ENCODE data around the gene SORCS2.

The SORCS2 gene

DNA sequence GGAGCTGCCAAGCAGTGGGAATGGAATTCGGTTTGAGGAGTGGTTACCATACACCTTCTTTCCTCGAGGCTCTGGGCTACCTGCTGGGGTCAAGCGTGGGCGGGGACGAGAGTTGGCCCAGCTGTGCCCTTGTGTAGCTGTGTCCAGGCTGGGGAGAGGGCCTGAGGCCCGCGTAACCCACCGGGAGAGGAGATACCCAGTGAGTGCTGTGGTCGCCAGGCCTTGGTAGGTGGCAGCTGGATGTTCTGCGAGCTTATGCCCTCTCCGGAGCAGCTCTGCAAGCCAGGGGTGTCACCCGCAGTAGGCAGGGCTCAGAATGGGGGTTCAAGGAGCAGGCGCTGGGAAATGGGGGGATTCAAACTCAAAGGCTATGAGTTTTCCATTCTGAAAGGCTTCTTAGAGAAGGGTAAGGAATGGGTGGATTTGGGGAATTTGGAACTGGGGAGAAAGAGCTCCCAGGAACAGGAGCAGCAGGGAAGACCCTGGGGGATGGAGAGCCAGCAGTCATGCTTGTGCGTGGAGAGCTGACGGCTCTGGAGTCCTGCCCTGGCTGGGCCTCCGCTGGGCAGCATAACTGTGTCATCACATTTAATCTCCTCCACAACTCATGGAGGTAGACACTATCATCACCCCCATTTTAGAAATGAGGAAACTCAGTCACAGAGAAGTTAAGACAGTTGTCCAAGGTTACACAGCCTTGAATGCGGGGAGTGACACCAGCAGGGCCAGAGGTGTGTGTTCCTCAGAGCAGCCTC, 117.5 kb downstream of the SORCS2 start:
- no peak for DNase-seq

DNA sequence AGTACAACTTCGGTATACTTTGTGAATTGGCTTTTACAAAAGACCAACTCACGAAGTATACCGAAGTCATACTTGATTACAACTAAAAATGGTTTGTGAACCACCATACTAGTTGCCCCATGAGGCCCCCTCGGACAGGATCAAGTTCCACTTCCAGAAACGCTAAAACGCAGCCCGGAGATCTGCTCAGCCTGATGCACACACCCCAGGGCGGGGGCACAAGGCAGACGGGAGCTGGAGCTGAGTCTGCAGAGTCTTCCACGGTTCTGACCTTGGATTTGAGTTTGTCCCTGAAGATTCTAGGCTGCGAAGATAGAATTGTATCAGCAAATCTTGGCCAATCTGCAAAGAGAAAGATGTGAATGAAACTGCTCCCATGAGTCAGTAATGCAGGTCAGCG, 118.1 kb downstream of the SORCS2 start:
- no peak for DNase-seq

DNA sequence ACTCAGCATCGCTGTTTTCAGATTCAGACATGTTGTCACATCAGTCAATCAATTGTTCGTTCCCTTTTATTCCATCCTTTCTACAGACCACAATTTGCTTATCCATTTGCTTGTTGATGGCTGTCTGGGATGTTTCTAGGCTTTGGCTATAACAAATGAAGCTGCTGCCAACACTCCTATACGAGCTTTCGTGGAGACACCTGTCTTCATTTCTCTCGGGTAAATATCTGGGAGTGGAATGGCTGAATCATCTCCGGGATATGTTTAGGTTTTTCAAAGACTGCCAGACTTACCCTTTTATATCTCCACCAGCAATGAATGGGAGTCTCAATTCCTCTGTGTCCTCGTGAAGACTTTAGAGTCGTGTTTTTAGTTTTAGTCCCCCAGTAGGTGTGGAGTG, 118.9 kb downstream of the SORCS2 start:
- DNase-seq, result no peak

DNA sequence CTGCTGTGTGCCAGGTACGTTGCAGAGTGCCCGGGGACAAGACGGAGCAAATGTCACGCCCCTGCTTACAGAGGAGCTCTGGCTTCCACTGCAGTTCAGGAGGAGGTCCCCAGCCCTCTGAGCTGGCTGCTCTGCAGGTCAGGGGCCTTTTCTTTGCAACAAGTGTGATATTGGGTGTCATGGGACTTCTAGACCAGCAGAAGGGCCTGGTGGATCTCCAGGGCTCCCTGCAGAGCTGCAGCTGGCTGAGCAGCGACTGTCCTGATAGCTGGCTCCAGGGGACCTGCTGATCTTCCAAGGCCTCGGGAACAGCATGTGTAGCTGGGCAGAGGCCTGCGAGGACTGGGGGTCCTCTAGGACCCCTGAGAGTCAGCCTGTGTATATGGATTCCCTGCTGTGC, 120.4 kb downstream of the SORCS2 start:
- DNase-seq, result no peak

DNA sequence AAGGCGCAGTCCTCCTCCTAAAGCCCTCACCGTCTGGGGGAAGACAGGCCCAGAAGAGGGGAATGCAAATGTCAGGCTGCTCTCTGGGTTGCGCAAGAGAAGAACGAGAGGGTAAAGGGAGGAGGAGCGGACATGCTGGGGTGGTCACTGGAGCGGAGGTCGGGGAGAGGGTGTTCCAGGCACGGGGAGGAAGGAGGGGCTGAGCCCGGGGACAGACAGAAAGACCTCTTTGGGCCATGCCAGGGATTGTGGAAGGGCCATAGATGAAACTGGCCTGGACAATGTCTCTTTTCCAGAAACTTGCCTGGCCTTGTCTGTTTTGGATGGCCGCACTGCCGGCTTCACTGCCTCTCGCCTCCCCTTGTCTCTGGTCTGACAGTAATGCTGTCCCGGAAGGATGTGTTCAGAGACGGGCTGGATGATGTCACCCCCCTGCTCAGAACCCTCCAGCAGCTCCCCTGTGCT, 121.0 kb downstream of the SORCS2 start:
- DNase-seq, result no peak

DNA sequence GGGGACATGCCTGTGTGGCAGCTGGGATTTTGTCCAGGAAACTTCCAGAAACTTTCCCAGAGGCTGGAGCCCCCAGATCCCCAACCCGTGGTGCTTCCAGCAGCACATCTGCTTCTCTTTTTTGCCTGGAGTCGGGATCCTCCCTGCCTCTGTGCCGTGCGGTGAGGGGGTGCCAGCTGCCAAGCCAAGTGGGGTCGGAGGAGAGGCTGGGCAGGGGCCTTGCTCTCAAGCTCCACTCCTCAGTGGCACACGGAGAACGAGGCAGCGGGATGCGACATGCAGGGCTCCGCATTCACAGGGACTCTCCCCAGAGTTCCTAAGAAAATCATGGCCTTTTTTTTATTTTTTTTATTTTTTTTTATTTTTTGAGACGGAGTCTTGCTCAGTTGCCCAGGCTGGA, 121.7 kb downstream of the SORCS2 start:
- DNase-seq, result no peak

DNA sequence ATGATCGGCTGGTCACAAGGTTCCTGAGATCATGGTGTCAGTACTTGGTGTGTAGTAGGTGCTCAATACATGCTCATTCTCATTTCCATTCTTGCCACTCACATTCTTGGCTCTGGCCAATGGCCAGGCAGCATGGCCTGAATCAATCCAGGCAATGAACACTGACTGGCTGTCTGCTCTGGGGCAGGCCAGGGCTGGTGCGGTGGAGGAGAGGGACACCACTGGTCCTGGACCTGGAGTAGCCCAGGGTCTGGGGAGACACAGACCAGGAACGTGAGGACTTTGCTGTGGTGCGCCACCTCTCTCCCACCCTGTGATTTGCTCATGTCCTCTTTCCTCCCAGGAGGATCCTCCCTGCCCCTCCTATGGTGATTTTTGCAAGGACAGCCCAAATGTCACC, 122.9 kb downstream of the SORCS2 start:
- no peak for DNase-seq

DNA sequence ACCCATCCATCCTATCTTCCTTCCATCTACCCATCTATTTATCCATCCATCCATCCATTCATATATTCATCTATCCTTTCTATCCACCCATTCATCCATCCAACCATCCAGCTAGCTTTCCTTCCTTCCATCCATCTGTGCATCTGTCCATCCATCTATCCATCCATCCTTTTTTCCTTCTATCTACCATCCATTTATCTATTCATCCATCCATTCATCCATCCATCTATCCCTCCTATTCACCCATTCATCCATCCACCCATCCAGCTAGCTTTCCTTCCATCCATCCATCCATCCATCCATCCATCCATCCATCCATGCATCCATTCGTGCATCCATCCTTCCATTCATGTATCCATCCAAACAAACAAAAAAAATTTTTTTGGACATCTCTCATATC, 123.6 kb downstream of the SORCS2 start:
- no peak for DNase-seq

DNA sequence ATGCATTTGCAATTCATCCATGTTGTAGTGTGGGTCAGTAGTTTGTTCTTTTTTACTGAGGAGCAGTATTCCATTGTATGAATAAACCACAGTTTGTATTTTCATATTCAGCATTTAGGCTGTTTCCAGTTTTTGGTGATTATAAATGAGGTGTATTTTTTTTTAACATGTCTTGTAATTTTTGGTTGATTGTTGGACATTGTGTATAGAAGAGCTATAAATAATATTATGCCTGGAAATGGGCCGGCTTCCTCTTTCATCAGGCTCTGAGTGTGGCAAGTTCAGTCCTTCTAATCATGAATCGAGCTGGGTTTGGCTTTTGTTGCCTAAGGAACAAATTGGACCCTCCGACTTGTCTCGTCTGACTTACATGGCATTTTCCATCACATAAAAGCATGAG, 126.7 kb downstream of the SORCS2 start:
- no peak for DNase-seq

DNA sequence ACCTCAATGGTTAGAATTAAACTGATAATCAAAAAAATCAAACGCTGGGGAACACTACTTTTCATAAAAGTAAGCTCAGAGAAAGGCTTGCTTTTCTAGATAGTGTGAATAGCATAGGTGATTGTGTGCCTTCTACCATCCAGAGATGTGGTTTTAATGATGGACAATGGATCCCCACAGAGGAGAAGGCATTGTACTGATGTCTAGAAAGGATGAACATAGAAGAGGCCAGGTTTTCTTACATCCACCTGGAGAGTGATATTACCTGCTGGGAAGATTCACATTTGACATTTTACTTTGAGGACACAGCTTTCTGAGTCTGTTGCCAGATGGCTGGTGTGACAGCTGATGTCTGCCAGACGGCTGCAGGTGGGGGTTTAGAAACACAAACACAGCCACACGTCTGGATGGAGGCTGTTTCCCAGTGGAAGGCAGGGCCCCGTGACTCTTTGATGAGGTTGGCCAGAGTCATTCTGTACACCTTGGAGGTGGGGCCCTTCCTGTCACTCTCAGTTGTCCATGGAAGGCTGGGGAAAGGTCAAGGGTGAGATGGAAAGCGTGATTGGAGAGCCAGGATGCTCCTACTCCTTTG, 128.0 kb downstream of the SORCS2 start:
- no peak for DNase-seq

DNA sequence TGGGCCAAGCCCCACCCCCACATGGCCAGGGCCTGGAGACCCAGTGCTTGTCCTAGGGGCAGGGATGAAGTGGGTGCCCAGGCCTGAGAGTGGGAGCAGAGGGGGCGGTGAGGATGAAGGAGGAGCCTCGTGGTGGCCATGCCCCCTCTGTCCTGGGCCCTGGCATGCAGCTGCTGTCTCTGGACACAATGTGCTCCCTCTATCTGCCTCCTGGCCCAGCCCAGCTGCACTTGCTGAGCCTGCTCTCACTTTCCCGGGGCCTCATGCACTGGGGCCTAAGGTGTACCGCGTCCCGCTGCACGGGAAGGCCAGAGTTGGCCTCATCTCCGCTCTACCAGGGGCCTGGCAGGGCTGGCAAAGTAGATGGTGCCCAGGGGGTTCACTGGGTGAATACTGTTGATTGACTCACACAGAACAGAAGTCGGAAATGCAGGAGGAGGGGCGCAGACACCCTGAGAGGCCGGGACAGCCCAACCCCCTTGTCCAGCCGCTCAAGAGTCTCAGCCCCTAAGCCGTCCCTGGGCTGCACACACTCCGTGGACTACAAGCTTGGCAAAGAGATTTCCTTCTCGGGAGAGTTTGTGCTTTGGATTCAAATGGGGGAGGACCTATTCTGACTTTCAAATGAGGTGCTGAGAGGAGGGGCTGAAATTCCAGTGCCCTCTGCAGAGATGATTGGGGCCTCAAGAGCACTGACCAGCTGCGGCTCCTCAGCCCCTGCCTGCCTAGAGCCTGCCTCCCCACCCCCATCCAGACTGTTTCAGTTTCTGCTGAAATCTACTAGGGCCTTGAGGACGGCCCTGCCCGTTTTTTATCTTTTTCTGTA, 130.0 kb downstream of the SORCS2 start:
- no peak for DNase-seq

DNA sequence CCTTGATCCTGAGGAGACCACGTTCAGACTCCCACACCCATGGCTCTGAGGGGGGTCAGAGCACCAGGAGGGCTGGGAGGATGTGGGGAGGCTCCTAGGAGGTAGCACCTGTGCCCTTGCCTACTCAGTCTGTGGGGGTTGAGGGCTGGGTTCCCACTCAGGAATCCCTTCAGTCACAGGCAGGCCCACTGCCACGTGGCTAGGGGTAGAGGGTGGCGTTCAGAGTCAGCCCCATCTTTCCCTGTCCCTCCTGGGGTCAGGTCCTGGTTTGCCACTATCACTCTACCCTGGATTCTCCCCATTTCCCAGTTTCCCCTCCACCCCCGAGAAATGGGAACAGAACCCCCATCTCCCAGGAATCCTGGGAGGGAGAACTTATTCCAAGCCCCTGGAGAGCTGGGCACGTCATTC, 131.1 kb downstream of the SORCS2 start:
- DNase-seq, result no peak

DNA sequence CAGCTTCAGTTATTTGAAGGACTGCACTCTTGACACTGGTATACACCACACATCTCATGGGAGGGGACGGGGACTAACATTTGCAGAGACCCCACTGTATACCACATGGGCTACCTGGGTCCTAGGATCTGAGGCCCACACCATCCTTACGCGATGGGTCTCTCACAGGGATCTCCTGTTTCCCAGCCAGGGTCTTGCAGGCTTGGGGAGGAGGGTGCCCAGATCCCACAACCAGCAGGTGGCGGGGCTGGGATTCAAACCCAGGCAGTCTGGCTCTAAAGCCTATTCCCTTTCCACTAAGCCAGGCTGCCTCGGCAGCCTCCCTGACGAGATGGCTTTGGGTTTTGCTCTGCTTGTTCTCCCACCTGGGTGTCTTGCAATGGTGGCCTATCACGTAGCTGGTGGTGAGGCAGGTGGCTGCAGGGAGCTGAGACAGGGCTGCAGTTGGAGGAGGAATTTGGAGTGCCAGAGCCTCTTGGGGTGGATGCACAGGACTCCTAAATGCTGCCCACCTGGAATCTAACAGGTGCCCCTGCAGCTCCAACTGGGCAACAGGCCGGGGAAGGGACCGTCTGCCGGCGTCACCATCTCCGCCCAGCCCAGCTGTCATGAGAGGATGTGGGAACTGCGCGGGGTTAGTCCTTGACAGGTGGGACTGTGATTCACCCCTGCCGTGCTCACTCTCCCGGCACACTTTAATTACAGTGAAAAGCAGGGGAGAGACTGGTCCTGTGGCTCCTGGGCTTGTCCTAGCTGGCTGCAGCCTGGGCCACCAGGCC, 131.7 kb downstream of the SORCS2 start:
- no peak for DNase-seq

DNA sequence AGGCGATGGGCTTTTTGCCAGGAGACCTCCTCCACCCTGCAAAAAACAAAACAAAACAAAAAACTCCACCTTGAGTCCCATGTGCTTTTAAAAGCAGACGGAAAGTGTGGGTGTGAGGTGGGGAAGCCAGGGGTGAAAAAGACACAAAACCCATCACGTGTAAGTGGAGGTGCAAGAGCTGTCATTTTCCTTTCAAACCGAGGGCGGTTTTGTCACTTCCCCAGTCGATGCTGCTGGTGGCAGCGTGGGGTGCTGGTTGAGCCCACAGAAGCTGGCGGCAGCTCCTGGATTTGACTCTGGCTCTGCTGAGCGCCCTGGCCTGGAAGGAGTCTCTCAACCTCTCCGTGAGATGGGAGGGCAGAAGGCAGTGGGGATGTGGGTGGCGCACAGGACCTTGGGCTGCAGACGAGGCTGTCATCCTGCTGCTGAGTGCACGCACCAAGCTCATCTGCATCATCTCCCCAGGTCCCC, 132.3 kb downstream of the SORCS2 start:
- no peak for DNase-seq

DNA sequence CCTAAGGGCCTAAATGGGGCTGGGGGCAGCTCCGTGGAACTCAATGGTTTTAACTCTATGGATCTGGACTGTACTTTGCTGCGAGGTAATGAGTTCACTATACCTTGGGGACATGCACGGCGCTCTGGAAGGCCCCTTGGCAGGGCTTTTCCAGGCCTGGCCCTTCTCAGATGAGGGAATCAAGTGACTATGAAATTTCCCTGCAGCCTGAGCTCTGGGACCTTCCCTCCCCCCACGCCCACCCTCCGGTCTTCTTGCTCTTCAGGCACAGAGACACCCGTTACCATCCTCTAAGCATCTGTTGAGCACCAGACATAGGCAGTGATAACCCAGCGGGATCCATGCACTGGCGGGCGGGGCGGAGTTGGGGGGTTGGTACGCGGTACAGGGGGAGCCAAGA, 133.2 kb downstream of the SORCS2 start:
- DNase-seq, result no peak

DNA sequence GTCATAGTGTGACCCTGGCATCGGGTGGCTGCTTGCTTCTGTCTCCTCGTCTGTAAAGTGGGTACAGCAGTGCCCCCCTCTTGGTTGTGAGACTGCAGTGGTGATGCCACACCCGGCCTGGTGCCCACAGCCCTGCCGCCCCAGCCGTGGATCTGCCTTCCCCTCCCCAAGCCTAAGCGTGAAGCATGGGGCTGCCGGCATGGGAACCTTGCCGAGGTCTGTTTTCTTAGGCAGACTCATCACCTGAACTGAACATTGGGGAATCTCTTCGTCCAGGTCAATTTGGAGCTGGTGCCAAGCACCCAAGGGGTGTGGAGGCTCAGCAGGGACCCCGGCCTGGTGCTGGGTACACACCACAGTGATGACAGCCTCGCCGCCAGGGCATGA, 134.0 kb downstream of the SORCS2 start:
- no peak for DNase-seq

DNA sequence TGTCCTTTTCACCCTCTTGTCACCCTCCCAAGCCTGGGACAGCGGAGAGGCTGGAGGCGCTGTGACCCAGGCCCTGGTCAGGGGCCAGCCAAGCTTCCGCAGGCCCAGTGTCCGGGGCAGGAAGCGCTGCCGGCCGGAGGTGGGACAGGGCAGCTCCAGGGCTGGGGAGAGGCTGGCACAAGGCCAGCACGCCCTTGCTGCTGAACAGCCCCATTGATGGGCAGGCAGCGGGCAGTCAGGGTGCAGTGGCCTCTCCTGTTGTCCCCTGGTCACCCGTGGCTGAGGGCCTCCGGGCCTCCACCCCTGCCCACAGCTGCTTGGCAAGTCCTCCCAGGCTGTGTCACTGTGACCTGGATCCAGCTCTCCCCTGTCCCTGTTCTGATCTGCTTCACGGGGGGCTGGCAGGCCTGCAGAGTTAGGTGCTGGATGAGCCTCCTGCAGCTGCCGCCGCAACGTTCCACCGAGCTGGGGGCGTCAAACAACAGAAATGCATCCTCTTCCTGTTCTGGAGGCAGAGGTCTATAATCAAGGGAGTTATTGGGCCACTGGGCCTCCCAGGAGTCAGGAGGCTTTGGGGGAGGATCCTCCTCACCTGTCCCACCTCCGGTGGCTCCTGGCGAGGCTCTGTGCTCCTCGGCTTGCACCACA, 134.5 kb downstream of the SORCS2 start:
- no peak for DNase-seq

DNA sequence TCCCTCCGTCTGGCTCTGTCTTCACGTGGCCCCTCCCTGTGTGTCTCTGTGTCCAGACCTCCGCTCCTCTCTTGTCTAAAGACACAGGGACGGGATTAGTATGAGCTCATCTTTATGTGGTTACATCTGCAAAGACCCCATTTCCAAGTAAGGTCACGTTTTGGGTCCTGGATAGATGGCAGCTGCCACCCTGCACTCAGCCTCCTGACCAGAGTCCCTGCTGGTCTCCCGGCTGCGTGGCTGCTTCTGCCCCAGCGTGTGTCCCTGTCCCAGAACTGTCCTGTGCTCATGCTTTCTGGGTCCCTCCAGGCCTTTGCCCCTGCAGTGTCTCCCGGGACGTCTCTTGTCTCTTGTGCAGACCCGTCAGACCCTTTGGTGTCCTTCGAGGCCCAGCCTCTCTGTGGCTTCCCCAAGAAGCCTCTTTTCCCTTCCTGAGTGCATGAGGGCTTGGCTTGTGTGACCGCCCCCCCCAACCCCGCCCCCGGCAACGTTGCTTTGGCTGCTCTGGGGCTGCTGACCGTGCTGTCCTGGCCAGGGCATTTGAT, 135.1 kb downstream of the SORCS2 start:
- no peak for DNase-seq

DNA sequence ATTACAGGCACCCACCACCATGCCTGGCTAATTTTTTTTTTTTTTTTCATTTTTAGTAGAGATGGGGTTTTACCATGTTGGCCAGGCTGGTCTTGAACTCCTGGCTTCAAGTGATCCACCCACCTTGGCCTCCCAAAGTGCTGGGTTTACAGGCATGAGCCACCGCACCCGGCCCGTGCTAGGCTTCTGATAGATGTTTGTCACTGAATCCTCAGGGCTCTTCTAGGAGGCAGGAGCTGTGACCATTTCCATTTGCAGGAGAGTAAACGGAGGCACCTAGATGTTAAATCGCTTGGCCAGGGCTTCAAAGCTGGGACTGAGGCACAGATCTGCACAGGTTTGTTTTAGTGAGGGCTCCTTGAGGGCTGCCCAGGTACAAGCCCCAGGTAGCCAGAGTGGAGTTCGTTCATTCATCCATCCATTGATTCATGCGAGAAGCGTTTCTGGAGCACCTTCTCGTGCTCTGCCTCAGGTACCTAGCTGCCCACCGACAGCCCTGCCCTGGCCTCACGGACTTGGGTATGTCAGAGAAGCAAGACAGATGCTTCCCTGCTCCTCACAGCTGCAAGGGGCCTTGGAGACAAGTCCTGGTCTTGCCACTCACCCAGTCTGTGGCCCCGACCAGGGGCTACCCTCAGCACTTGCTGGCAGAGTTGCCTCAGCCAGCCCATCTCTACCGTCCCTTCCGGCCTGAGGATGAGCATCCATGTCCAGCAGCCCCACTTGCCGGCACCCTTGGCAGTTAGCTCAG, 136.0 kb downstream of the SORCS2 start:
- no peak for DNase-seq

DNA sequence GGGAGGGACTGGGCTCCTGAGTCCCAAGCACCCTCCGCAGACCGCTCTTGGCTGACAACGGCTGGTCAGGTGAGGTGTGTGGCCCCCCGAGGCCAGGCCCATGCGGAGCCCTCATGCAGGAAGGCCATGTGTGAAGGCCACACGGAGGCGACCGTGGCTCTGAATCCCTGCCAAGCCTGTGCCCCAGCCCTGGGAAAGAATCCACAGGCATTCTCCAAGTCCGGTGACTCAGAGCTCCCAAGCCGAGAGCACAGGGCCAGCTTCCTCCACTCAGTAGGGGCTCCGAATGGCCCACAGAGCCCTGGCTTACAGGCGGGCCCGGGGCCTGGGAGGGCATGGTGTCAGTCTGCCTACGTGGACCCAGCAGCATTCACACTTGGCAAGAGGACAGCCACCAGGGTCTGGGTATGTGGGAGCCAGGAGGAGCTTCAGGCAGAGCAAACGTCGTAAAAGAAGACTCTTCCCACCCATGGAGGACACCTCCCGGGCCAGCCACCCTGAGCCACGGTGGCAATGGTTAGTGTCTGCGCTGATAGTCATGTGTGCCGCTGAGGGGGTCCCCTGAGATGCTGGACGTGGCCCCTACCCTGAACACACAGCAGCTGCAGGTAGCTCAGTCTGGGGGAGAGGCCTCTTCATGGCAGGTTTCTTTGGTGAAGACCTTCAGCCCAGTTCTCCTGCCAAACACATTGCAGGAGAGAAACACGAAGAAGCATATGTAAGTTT, 136.7 kb downstream of the SORCS2 start:
- DNase-seq, result no peak
